ENCODE data around the gene DPY19L1. TPM values are rescaled to one million over a fixed set of nuclear protein-coding genes. Genes with fewer than 3 reads are reported as not detected.
"Not testable (repeated sequence)": the region's sequence is repeated elsewhere in the genome, so short reads cannot be mapped to it uniquely, and the experiment has no call there.

The DPY19L1 gene
- total RNA-seq, 4 donors from 2014 or later, result 10.8 to 14.3 (median 11.8) TPM

GRCh38 chr7:34995757-34996156 lies 41.5 kb downstream of the DPY19L1 start:
- H3K4me1 ChIP-seq, result no peaks in the 10 kb centered on the region
- no peak for TF ChIP-seq POLR2A (IDR thresholded peaks at IDR 0.05; ENCODE audit: low read depth)
- no peak for TF ChIP-seq CTCF (IDR thresholded peaks at IDR 0.05)
- TF ChIP-seq POLR2AphosphoS5 (IDR thresholded peaks at IDR 0.05), result no peak
- no peak for TF ChIP-seq EP300 (IDR thresholded peaks at IDR 0.05)
- no peak overlapping the region for H3K27ac ChIP-seq (replicated peaks in 1 of 4)
- intact Hi-C loops (cut with DNase I), result no loop called here
- 85% methylated on average over 7 of the region's 7 CpGs for WGBS
- H3K27me3 ChIP-seq, result no peaks in the 10 kb centered on the region
- no peak for DNase-seq (ENCODE audit: extremely low spot score)
- H3K4me3 ChIP-seq, result no peak overlapping the region
- no peaks in the 10 kb centered on the region for H3K9me3 ChIP-seq
- no peaks in the 10 kb centered on the region for H3K36me3 ChIP-seq

DNA sequence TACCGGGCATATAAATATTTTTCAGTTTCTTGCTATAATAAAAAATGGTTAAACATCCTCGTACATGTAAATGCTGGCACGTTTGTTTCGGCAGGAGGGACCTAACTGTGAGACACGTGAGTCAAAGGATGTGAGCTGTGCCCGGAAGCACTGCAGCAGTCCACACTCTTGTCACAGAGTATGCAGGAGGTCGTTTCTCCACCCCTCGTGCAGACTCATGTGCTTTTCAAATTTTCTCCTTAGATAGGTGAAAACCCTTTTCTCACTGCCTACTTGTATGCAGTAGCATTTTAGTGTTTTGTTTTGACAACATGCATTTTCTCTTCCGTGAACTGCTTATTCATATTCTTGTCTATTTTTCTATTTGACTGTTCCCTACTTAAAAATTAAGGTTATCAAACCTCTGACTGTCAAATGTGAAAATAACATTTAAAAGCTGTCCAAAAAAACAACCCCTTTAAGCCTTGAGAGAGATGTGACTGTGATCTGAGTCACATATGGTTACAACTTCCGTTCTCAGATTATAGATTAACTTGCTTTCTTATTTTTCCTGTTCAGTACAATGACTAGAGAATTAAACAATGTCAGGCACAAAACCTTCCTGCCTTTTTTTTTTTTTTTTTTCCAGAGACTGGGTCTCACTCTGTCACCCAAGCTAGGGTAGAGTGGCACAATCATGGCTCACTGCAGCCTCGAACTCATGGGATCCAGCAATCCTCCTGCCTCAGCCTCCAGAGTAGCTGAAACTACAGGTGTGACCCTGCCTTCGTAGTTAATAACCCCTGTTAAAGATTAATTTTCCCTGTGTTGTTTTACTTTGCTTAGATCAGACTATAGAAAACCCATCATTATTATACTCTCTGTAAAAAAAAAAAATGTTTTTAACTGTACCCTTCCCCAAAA lies 45.1 kb downstream of the DPY19L1 start:
- no peak overlapping the region for H3K27ac ChIP-seq (replicated peaks in 1 of 4)
- H3K36me3 ChIP-seq, result no peaks in the 10 kb centered on the region
- H3K4me1 ChIP-seq, result no peaks in the 10 kb centered on the region
- DNase-seq (ENCODE audit: extremely low spot score), result no peak
- intact Hi-C loops (cut with DNase I), result no loop called here
- no peak overlapping the region for H3K4me3 ChIP-seq
- H3K27me3 ChIP-seq, result no peaks in the 10 kb centered on the region
- WGBS, result 75% methylated on average over 12 of the region's 12 CpGs
- TF ChIP-seq CTCF (IDR thresholded peaks at IDR 0.05) (no peak), POLR2AphosphoS5 (IDR thresholded peaks at IDR 0.05) (no peak), EP300 (IDR thresholded peaks at IDR 0.05) (no peak), POLR2A (IDR thresholded peaks at IDR 0.05; ENCODE audit: low read depth) (no peak)
- no peaks in the 10 kb centered on the region for H3K9me3 ChIP-seq

GRCh38 chr7:34988442-34989125 lies 48.7 kb downstream of the DPY19L1 start:
- intact Hi-C loops (cut with DNase I); DNase-seq (ENCODE audit: extremely low spot score); H3K9me3 ChIP-seq; H3K4me3 ChIP-seq; H3K36me3 ChIP-seq; H3K27ac ChIP-seq (replicated peaks in 1 of 4); H3K4me1 ChIP-seq; H3K27me3 ChIP-seq: not testable (repeated sequence)
- WGBS, result 92% methylated on average over 2 of the region's 2 CpGs

GRCh38 chr7:34985155-34985554 lies 52.1 kb downstream of the DPY19L1 start:
- H3K4me3 ChIP-seq; H3K9me3 ChIP-seq; H3K27me3 ChIP-seq; H3K4me1 ChIP-seq; DNase-seq (ENCODE audit: extremely low spot score); H3K27ac ChIP-seq (replicated peaks in 1 of 4); H3K36me3 ChIP-seq; intact Hi-C loops (cut with DNase I): not testable (repeated sequence)
- 89% methylated on average over 3 of the region's 3 CpGs for WGBS

- intact Hi-C loops (cut with DNase I); H3K9me3 ChIP-seq; H3K4me1 ChIP-seq; DNase-seq (ENCODE audit: extremely low spot score); H3K36me3 ChIP-seq; H3K27ac ChIP-seq (replicated peaks in 1 of 4); H3K4me3 ChIP-seq; H3K27me3 ChIP-seq: not testable (repeated sequence)
- WGBS, result 93% methylated on average over 4 of the region's 4 CpGs
Observed at GRCh38 chr7:34984140-34984539, 53.1 kb downstream of the DPY19L1 start.

DNA sequence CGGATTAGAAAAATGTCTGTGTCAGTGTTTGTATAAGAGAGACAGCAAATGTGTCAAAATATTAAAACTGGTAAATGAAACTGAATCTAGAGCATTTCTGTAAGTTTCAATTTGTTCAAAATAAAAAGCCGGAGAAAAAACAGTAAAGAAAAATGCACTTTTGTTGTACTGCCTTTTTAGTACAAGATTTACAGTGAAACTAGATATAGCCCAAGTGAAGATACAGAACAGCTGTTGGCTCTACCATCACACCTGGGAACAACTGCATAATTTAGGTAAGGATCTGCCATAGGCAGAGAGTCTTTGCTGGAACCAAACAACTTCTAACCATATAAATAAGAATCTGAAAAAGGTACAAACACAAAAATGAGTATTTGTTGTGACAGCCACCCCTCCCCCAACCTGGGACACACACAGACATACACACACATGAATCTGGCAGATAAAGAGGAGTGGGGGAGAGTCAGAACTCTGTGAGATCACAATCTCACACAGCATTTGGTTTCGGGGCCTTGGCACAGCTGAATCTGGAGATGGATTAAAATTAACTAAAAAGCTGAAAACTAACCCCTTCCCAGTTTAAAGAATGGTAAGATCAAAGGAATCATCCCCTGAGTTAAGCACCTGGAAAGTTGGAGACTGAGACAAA lies 54.8 kb downstream of the DPY19L1 start:
- WGBS, result 73% methylated on average over 3 of the region's 3 CpGs
- no peak for TF ChIP-seq CTCF (IDR thresholded peaks at IDR 0.05)
- no peak for TF ChIP-seq POLR2A (IDR thresholded peaks at IDR 0.05; ENCODE audit: low read depth)
- no peak for TF ChIP-seq POLR2AphosphoS5 (IDR thresholded peaks at IDR 0.05)
- TF ChIP-seq EP300 (IDR thresholded peaks at IDR 0.05), result no peak
- no peak overlapping the region for H3K27ac ChIP-seq (replicated peaks in 1 of 4)

DNA sequence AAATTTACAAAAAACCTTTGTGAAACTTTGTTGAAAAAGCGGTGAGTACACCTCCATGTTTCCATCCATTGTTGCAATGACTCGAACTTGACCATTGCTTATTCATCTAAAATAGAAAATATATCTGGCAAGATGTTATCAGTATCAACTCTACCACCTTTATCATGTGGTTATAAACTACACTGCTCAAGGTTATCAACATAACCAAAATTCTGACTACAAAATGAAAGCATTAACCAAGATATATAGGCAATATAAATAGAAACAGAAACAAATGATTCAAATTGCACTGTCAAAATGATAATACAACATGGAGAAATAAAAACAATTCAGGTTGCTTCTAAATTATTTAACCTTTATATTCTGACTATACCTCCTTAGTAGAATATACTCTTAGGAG lies 58.2 kb downstream of the DPY19L1 start:
- H3K4me1 ChIP-seq; intact Hi-C loops (cut with DNase I); H3K36me3 ChIP-seq; H3K27ac ChIP-seq (replicated peaks in 1 of 4); DNase-seq (ENCODE audit: extremely low spot score); H3K9me3 ChIP-seq; H3K27me3 ChIP-seq; H3K4me3 ChIP-seq: not testable (repeated sequence)
- 98% methylated on average over 2 of the region's 2 CpGs for WGBS

More for the DNA sequence above, 54.8 kb downstream of the DPY19L1 start:
- H3K36me3 ChIP-seq, result no peaks in the 10 kb centered on the region
- H3K4me1 ChIP-seq, result no peaks in the 10 kb centered on the region
- H3K9me3 ChIP-seq, result no peaks in the 10 kb centered on the region
- H3K27me3 ChIP-seq, result no peaks in the 10 kb centered on the region
- H3K4me3 ChIP-seq, result no peak overlapping the region
- no peak for DNase-seq (ENCODE audit: extremely low spot score)
- intact Hi-C loops (cut with DNase I), result no loop called here

Measured in esophagus muscularis mucosa (tissue), 4 donors.